ENCODE data around the gene CHMP3.

- TF ChIP-seq CTCF (conservative IDR thresholded peaks at IDR 0.05) (no peak), ZFX (IDR thresholded peaks at IDR 0.05) (no peak)
Observed at GRCh38 chr2:86566821-86567190, 3.6 kb upstream of the CHMP3 start.
